Fibroblast of lung (primary cell): Measurements from ENCODE around the gene CCND2. TPM values are rescaled to one million over a fixed set of nuclear protein-coding genes. Genes with fewer than 3 reads are reported as not detected.

Experiments
- DNase-seq, 2 donors: peaks; one replicate each; pipeline versions ENCODE4 v3.0.0 to v3.0.0-alpha.2; 2010; ENCODE audit warnings: low read depth in 2 of 2
- H2AFZ ChIP-seq: 2 replicates; pipeline ENCODE4 v1.5.1; 2012; ENCODE audit warnings: low read length, control low read depth, inconsistent platforms
- H3K27ac ChIP-seq: 2 replicates; pipeline ENCODE4 v1.5.1; 2011; ENCODE audit warnings: low read length, control low read depth; ENCODE audit not compliant: insufficient read depth
- H3K27me3 ChIP-seq: 2 replicates; pipeline ENCODE4 v1.5.1; 2011; ENCODE audit warnings: mild to moderate bottlenecking, low read length; ENCODE audit not compliant: control insufficient read depth, insufficient read depth
- H3K36me3 ChIP-seq: 2 replicates; pipeline ENCODE4 v1.5.1; 2011; ENCODE audit warnings: low read length; ENCODE audit not compliant: control insufficient read depth, insufficient read depth
- H3K4me1 ChIP-seq: 2 replicates; pipeline ENCODE4 v1.5.1; 2011; ENCODE audit warnings: low read length; ENCODE audit not compliant: control insufficient read depth, insufficient read depth; ENCODE audit errors: extremely low read depth
- H3K4me2 ChIP-seq: 2 replicates; pipeline ENCODE4 v1.5.1; 2011; ENCODE audit warnings: low read length, control low read depth; ENCODE audit not compliant: insufficient read depth; ENCODE audit errors: extremely low read depth
- H3K4me3 ChIP-seq, 4 experiments: fragments of 200-600 bp in 1 of 4; sonication (generic) in 1 of 4; replicated peaks in 1 of 4; 2 replicates each; pipeline ENCODE4 v1.5.1; 2011 to 2016; ENCODE audit warnings: low read length in 4 of 4, low read depth in 3 of 4, mild to moderate bottlenecking in 3 of 4, control low read depth in 2 of 4, inconsistent platforms in 1 of 4, mixed read lengths in 1 of 4; ENCODE audit not compliant: insufficient read depth in 1 of 4; ENCODE audit errors: control extremely low read depth in 1 of 4
- H3K79me2 ChIP-seq: 2 replicates; pipeline ENCODE4 v1.5.1; 2012; ENCODE audit warnings: mild to moderate bottlenecking, low read length, inconsistent platforms; ENCODE audit not compliant: control insufficient read depth, insufficient read depth
- H3K9ac ChIP-seq: 2 replicates; pipeline ENCODE4 v1.5.1; 2011; ENCODE audit warnings: mild to moderate bottlenecking, low read length, control low read depth; ENCODE audit not compliant: insufficient read depth
- H3K9me3 ChIP-seq: 2 replicates; pipeline ENCODE4 v1.5.1; 2012; ENCODE audit warnings: low read depth, low read length; ENCODE audit not compliant: control insufficient read depth, insufficient read depth
- H4K20me1 ChIP-seq: 2 replicates; pipeline ENCODE4 v1.5.1; 2011; ENCODE audit warnings: low read length; ENCODE audit not compliant: control insufficient read depth, insufficient read depth; ENCODE audit errors: extremely low read depth
- CTCF ChIP-seq, 2 donors: IDR thresholded peaks in 1 of 2; conservative IDR thresholded peaks in 1 of 2; 1 replicate in 1 of 2; 2 replicates in 1 of 2; pipeline ENCODE4 v1.5.1; 2011 to 2012; ENCODE audit warnings: low read length in 2 of 2, control low read depth in 1 of 2, inconsistent platforms in 1 of 2, low read depth in 1 of 2, mild to moderate bottlenecking in 1 of 2
- EZH2 ChIP-seq: IDR thresholded peaks from 2 replicates; pipeline ENCODE4 v1.5.1; 2012; ENCODE audit warnings: low read length, control low read depth, mild to moderate bottlenecking; ENCODE audit errors: missing control alignments
- polyA plus RNA-seq, 2 donors: library from polyadenylated mRNA; depleted of rRNA in 1 of 2; stranded (reverse) in 1 of 2; unstranded in 1 of 2; fragments of >200 nt; gene quantifications; 2 replicates each; pipeline ENCODE4 v1.2.1, GENCODE V29; 2011 to 2012; ENCODE audit warnings: missing spikeins in 1 of 2
- total RNA-seq: library from RNA; depleted of rRNA; stranded (reverse); fragments of >200 nt; gene quantifications from 2 replicates; pipeline ENCODE4 v1.2.1, GENCODE V29; 2014

CCND2 gene
- total and polyA plus RNA-seq, 2 donors (not counting 1 experiment from before 2014, with no cell fraction given) = 7.0 to 37.3 TPM

GRCh38 chr12:4288296-4289131 lies 15.0 kb downstream of the CCND2 start:
- Histone ChIP-seq H3K4me2 (no peak overlapping the region), H3K4me3 (no peak overlapping the region), H3K27me3 (peaks cover 8% of the 10 kb centered on the region), H3K79me2 (no peaks in the 10 kb centered on the region), H3K9ac (no peak overlapping the region), H3K36me3 (no peaks in the 10 kb centered on the region), H2AFZ (no peak overlapping the region), H4K20me1 (no peaks in the 10 kb centered on the region), H3K4me1 (no peaks in the 10 kb centered on the region), H3K27ac (no peak overlapping the region), H3K9me3 (no peaks in the 10 kb centered on the region)
- TF ChIP-seq CTCF (conservative IDR thresholded peaks at IDR 0.05 in 1 of 2, IDR thresholded peaks at IDR 0.05 in 1 of 2; ENCODE audit: low read depth in 1 of 2, low read length in 2 of 2) (no peak), EZH2 (no peak)
- no peak for DNase-seq

GRCh38 chr12:4289231-4289878 lies 15.8 kb downstream of the CCND2 start:
- DNase-seq = no peak
- H2AFZ ChIP-seq = no peak overlapping the region
- H3K27me3 ChIP-seq = peaks cover 8% of the 10 kb centered on the region
- no peak overlapping the region for H3K4me2 ChIP-seq
- TF ChIP-seq EZH2 (no peak), CTCF (conservative IDR thresholded peaks at IDR 0.05 in 1 of 2, IDR thresholded peaks at IDR 0.05 in 1 of 2; ENCODE audit: low read depth in 1 of 2, low read length in 2 of 2) (no peak)
- H4K20me1 ChIP-seq = no peaks in the 10 kb centered on the region
- H3K79me2 ChIP-seq = no peaks in the 10 kb centered on the region
- no peaks in the 10 kb centered on the region for H3K9me3 ChIP-seq
- no peak overlapping the region for H3K27ac ChIP-seq
- H3K9ac ChIP-seq = no peak overlapping the region
- no peaks in the 10 kb centered on the region for H3K4me1 ChIP-seq
- H3K4me3 ChIP-seq = no peak overlapping the region
- no peaks in the 10 kb centered on the region for H3K36me3 ChIP-seq

- Histone ChIP-seq H3K4me3 (no peak overlapping the region), H3K27me3 (peaks cover 8% of the 10 kb centered on the region), H3K4me1 (no peaks in the 10 kb centered on the region), H3K9me3 (no peaks in the 10 kb centered on the region), H3K27ac (no peak overlapping the region), H3K4me2 (no peak overlapping the region), H2AFZ (no peak overlapping the region), H3K36me3 (no peaks in the 10 kb centered on the region), H4K20me1 (no peaks in the 10 kb centered on the region), H3K9ac (no peak overlapping the region), H3K79me2 (no peaks in the 10 kb centered on the region)
- TF ChIP-seq EZH2 (no peak), CTCF (conservative IDR thresholded peaks at IDR 0.05 in 1 of 2, IDR thresholded peaks at IDR 0.05 in 1 of 2; ENCODE audit: low read depth in 1 of 2, low read length in 2 of 2) (no peak)
- DNase-seq = no peak
Measured at GRCh38 chr12:4289998-4290790, 16.6 kb downstream of the CCND2 start.
